ENCODE measurements around the gene PGC. TPM values are rescaled to one million over a fixed set of nuclear protein-coding genes. Genes with fewer than 3 reads are reported as not detected.

Gene PGC
- total RNA-seq, 2 donors from 2014 or later = not detected

DNA sequence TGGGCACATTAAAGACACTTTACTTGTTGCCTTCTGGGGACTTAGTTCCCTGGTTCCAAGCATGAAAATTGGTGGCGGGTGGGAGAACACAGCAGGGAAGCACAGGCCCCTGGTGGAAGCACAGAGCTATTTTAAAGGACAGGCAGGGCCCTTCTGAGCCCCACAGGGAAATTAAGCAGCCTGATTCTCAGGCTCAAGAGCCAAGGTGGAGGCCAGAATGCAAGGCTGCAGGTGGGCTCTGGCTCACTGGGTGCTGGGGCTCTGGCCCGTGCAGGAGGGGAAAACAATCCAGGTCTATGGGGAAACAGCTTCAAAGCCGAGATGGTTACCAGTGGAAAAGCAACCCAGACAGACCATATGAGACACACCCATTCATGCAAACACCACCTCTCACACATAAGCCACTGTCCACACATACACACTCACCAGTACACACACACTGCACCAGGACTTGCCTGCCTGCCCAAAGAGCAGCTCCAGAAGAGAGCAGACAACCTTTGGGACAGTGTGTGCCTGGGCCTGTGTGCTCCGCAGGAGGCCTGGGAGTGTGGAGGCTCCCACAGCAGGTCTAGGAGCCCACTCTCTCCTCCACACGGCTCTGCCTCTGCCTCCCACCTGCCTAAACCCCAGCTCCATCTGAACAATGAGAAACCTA lies 42.4 kb downstream of the PGC start:
- Mint-ChIP-seq H3K4me3 (peak overlapping the region; percentile 82), H3K27me3 (no peaks in the 10 kb centered on the region), H3K9me3 (no peaks in the 10 kb centered on the region), H3K4me1 (ENCODE audit: low read depth in 2 of 2) (peaks cover 59 to 60% of the 10 kb centered on the region in 2 donors), H3K27ac (peak overlapping the region; percentile 95), H3K36me3 (no peaks in the 10 kb centered on the region)
- DNase-seq (ENCODE audit: low spot score) (no peak), ATAC-seq (no peak)

DNA sequence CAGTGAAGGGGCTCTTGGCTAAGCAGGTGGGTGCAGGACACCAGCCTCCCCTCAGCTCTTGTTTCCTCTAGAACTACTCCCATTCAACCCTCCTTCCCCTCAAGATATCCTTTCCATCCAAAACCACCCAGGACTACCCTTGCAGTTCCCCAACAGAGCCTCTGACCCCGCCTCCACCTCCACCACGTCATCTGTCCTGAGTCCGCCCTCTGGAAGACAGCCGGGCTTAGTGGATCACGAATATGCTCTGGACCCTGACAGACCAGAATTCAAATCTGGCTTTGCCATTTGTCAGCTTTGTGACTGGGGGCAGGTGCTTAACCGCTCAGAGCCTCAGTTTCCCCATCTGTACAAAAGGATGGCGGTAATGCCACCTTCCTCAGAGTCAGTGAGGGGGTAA lies 43.2 kb downstream of the PGC start:
- DNase-seq (ENCODE audit: low spot score) (no peak), ATAC-seq (no peak)
- Mint-ChIP-seq H3K4me3 (no peak overlapping the region), H3K27ac (peak overlapping the region; percentile 95), H3K27me3 (no peaks in the 10 kb centered on the region), H3K4me1 (ENCODE audit: low read depth in 2 of 2) (peaks cover 62 to 64% of the 10 kb centered on the region in 2 donors), H3K9me3 (no peaks in the 10 kb centered on the region), H3K36me3 (no peaks in the 10 kb centered on the region)

DNA sequence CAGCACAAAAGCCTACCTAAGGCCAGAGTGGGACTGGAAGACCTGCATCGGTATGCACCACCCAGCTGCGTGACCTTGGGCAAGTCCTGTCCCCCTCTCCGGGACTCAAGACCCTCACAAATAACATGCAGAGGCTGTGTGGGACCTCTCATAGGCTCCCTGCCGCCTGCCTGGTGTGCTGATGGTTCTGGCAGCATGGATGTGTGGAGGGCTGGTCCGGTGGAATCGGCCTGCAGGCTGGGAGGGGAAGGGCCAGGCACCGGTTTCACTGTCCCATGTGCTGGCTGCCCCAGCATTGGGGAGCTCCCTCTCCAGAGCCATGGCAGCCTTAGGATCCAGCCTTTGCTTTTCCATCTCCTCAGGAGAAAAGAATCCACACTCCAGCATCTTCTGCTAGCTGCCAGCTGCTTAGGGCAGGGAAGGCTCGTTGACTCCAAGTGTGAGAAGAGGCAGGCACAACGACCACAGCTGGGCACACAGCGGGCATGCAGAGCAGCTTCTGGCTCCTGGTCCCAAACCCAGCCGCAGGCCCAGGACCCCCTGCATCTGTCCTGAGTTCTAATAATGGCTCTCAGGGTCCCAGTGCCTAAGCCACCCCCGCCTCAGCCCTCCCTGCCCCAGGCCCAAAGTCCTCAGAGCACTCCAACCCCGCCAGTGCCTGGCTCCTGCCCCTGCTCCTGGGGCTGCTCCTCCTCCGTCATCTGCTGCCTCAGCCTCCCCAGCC lies 44.3 kb downstream of the PGC start:
- Mint-ChIP-seq H3K4me3 (no peak overlapping the region), H3K27ac (no peak overlapping the region), H3K36me3 (no peaks in the 10 kb centered on the region), H3K4me1 (ENCODE audit: low read depth in 2 of 2) (peaks cover 63 to 64% of the 10 kb centered on the region in 2 donors), H3K27me3 (no peaks in the 10 kb centered on the region), H3K9me3 (no peaks in the 10 kb centered on the region)
- no peak for ATAC-seq
- no peak for DNase-seq (ENCODE audit: low spot score)

DNA sequence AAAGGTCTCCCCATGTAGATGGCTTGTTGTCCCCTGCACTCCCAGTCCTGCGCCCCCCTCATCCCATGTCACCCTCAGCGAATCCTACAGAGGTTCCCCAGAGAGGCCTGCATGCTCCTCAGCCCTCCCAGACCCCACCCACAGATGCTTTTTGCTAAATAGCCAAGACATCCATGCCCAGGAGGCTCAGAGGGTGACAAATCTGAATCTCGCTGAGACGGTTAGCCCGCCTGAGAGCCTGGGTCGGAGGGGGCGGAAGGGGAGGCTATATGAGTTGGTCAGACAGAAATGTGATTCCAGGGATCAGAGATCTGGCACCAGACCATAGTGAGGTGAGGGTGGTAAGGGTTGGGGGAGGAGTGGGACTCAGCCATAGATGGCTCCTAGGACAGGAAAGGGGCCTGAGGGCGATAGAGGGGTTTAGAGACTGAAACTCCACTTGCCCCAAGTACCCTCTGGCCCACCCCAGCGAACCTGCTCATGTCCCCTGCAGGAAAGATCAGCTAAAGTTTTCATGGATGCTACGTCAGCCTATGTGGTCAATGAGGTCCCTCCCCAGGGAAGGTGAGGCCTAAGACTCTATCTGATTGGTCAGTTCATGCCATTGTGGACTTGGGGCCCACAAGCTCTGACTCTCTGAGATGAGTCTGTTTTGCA lies 45.0 kb downstream of the PGC start:
- Mint-ChIP-seq H3K4me1 (ENCODE audit: low read depth in 2 of 2) (peaks cover 57 to 61% of the 10 kb centered on the region in 2 donors), H3K27ac (no peak overlapping the region), H3K9me3 (no peaks in the 10 kb centered on the region), H3K36me3 (no peaks in the 10 kb centered on the region), H3K4me3 (no peak overlapping the region), H3K27me3 (no peaks in the 10 kb centered on the region)
- no peak for DNase-seq (ENCODE audit: low spot score)
- no peak for ATAC-seq

DNA sequence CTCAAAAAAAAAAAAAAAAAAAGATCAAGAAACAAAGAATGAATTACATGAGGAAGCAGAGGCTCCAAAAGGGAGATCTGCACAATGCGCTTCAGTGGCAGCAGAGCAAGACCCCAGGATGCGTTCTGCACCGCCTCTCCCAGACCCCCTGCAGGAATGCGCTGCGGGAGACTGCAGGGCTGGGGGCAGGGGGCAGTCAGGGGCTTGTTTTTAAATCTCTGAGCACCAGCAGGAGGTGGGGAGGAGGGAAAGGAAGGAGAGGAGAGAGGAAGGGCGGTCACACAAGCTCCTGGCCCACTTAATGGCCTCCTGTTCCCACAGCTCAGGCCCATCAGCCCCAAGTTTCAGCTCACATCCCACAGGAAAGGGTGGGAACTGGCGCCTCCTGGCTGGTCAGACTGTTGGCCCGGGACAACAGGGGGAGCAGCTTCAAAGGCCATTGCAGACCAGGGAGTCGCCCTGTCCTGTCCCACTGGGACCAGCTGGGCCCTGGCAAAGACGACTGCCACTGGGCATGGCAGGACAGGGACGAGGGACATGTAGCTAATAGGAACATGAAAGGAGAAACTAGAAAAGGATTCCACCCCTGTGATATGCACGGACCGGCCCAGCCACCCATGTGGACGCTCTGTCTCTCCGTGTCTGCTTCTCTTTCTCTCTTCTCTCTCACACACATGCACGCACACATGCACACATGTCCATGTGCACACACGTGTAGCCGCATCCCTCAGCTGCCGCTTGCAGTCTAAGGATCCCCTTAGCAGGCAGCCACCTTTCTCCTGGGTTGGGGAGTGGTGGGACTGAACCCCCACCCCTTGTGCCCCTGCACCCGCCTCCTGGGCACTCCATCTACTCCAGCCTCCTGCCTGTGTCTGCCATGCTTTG lies 46.5 kb downstream of the PGC start:
- no peak for ATAC-seq
- H3K9me3 Mint-ChIP-seq = no peaks in the 10 kb centered on the region

DNA sequence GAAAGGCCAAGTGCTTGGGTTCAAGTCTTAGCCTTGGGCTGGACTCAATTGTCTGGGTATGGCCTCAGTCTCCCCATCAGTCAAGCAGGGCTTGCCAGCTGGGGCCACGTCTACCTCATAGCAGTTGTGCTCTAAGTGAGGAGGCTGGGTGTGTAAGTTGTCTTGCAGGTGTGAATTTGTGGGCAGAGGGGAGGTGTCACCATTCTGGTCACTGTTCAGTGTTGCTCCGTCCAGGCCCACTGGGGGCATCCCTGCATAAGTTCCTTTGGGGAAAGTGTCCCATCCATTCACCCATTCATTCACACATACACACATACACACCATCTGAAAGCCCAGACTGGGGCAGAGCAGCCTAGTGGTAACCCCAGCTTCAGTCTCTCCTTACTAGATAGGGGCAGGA lies 48.1 kb downstream of the PGC start:
- Mint-ChIP-seq H3K36me3 (no peaks in the 10 kb centered on the region), H3K9me3 (no peaks in the 10 kb centered on the region), H3K27ac (peak overlapping the region; percentile 58 to 80), H3K27me3 (no peaks in the 10 kb centered on the region), H3K4me3 (no peak overlapping the region), H3K4me1 (ENCODE audit: low read depth in 2 of 2) (peaks cover 33 to 38% of the 10 kb centered on the region in 2 donors)
- DNase-seq (ENCODE audit: low spot score) (no peak), ATAC-seq (peak; percentile 78 to 81)

More for the DNA sequence above, 46.5 kb downstream of the PGC start:
- Mint-ChIP-seq H3K27ac (peak overlapping the region in 1 of 2 donors; percentile 80), H3K4me3 (no peak overlapping the region), H3K27me3 (no peaks in the 10 kb centered on the region), H3K36me3 (no peaks in the 10 kb centered on the region), H3K4me1 (ENCODE audit: low read depth in 2 of 2) (peaks cover 42 to 48% of the 10 kb centered on the region in 2 donors)
- no peak for DNase-seq (ENCODE audit: low spot score)

DNA sequence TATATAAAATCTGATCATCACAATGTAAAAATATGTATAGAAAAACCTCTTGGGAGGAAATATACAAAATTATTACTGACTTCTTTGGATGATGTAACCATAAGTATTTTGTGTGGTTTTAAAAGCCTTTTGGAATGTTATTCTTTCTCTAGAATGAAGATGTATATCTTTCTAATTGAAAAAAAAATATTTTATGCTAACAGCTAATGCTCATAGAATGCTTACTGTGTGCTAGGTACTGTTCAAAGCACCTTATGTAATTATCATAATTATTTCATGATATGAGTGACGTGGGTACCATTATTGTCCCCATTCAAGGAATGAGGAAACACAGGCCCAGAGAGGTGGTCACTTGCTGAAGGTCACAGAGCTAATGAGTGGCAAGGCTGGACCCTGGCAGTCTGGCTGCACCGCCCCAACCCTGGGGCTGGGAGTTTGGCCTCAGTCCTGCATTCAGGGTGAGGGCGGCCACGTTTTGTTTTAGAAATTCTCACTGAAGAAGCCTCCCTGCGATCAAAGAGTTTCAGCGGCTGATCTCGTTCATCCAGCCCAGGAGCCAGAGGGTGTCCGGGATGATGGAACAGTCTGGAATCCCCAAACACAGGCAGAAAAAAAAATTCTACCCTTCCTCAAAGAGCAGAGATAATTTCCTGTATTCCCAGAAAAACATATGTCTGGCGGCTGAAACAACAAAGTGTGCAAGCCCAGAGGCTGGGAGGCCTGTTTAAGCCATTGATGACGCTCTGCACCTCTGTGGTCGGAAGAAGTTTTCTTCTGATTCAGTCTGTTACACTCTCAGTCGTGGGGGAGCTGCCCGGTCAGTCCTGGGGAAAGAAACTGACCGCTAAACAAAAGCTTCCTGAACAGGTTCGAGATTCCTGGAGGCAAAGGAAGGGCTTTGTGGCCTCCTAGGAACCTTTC lies 49.1 kb downstream of the PGC start:
- Mint-ChIP-seq H3K27ac (peak overlapping the region; percentile 58 to 80), H3K36me3 (no peaks in the 10 kb centered on the region), H3K9me3 (no peaks in the 10 kb centered on the region), H3K27me3 (no peaks in the 10 kb centered on the region), H3K4me3 (no peak overlapping the region), H3K4me1 (ENCODE audit: low read depth in 2 of 2) (peaks cover 32 to 33% of the 10 kb centered on the region in 2 donors)
- DNase-seq (ENCODE audit: low spot score) = no peak
- no peak for ATAC-seq

DNA sequence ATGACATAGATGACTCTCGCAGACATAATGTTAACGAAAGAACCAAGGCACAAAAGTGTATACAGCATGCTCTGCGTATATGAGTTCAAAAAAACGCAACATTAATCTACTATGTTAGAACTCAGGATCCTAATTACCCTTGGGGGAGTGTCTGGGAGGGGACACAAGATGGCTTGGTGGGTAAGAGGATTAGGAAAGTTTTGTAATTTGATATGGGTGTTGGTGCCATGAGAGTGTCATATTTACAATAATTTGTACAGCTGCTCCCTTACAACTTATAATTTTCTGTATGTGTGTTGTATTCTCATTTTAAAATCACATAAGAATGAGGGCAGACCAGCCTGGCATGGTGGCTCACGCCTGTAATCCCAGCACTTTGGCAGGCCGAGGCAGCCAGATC lies 50.4 kb downstream of the PGC start:
- DNase-seq (ENCODE audit: low spot score) (no peak), ATAC-seq (no peak)
- Mint-ChIP-seq H3K4me3 (no peak overlapping the region), H3K9me3 (no peaks in the 10 kb centered on the region), H3K27me3 (no peaks in the 10 kb centered on the region), H3K4me1 (ENCODE audit: low read depth in 2 of 2) (peaks cover 36 to 37% of the 10 kb centered on the region in 2 donors), H3K27ac (no peak overlapping the region), H3K36me3 (no peaks in the 10 kb centered on the region)

DNA sequence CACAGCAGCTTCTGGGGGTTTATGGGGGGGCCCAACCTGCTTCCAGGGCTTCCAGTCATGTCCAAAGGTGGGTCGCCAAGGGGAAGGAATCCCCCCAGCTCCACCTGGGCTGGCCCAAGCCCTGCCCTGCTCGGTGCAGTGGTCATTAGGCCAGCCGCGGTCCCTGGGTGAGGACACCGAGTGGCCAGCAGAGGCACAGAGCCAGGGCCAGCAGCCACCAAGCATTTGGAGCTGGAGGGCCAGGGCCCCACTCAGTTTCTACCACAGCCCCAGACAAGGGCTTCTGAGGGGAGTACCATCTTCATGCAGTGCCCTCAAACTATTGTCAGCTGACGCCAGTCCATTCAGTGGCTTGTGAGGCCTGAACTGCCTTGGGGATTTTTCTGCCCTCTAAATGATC lies 51.4 kb downstream of the PGC start:
- no peaks in the 10 kb centered on the region for H3K9me3 Mint-ChIP-seq
- ATAC-seq (no peak), DNase-seq (ENCODE audit: low spot score) (no peak)
- no peak overlapping the region for H3K27ac Mint-ChIP-seq
- no peaks in the 10 kb centered on the region for H3K27me3 Mint-ChIP-seq
- H3K36me3 Mint-ChIP-seq = no peaks in the 10 kb centered on the region
- H3K4me1 Mint-ChIP-seq (ENCODE audit: low read depth in 2 of 2) = peaks cover 34 to 36% of the 10 kb centered on the region in 2 donors
- H3K4me3 Mint-ChIP-seq = no peak overlapping the region

DNA sequence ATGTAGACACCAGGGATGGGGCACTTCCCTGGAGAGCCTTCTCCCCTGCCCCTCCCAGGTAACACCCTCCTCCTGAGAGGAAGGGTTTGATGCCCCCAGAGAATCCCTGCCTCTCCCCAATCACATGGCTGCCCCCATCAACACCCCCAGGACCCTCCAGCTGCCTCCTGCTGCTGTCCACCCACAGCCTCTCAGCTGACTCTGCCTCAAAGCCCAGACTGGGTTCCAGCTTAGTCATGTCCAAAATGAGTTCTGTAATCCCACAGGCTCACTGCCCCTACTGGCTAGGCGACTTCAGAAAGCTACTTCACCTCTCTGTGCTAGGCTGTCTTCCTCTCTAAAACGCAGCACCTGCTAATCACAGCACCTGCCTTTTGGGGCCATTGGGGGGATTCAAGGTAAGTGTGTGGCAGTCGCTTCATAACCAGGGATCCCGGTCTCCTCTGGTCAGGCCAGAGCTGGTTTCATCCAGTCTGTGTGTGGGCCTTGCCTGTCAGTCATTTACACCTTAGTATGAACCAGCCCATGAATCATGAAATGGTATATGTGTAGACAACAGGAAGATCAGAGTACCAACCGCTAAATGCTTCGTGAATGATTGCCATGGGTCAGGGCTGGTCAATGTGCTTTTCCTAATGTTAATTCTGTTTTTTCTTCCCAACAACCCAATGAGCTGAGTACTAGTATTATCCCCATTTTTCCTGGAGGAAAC lies 52.2 kb downstream of the PGC start:
- DNase-seq (ENCODE audit: low spot score) (no peak), ATAC-seq (no peak)
- Mint-ChIP-seq H3K4me1 (ENCODE audit: low read depth in 2 of 2) (peaks cover 34 to 39% of the 10 kb centered on the region in 2 donors), H3K27me3 (no peaks in the 10 kb centered on the region), H3K4me3 (no peak overlapping the region), H3K27ac (peak overlapping the region in 1 of 2 donors; percentile 77), H3K36me3 (no peaks in the 10 kb centered on the region), H3K9me3 (no peaks in the 10 kb centered on the region)

DNA sequence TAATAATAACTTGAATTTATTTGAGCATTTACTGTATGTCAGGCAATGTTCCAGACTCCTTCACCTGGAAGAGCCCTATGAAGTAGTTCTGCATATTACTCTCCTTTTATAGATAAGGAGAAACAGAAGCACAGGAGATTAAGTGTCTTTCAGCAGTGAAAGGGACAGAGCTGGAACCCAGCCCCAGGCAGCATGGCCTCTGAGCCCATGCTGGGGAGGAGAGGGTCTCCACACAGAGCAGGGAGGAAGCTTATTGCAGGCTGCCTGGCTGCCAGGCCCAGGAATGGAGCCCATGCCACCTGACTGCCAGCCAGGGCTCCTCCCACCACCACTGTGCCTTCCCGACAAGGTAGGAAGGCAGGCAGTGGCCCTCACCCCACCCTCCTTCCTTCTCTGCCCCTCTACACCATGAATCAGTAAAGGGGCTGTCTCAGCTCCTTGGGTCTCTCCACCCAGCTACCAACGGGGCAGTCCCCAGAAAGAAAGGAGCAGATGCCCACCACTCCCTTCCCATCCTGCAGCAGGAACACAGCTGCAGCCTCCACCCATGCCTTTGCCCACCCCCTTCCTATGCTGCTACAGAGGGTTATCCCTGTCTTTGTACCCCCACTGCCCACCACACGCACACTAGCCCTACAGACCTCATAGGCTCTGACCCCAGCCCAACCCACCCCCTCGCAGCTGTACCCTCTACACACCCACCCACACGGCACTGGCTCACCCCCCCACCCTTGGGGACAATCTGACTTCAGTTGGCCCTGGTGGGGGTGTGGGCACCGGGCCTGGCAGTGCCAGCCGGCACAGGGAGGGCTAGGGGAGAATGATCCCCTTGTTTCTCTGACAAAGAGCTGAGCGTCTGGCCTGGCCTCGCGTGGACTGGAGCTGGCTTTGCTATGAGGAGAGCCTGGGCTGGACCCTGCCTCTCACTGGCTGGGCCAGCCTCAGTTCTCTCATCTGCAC lies 53.6 kb downstream of the PGC start:
- DNase-seq (ENCODE audit: low spot score) (no peak), ATAC-seq (no peak)
- no peaks in the 10 kb centered on the region for H3K27me3 Mint-ChIP-seq
- H3K36me3 Mint-ChIP-seq = no peaks in the 10 kb centered on the region
- H3K4me3 Mint-ChIP-seq = no peak overlapping the region
- H3K27ac Mint-ChIP-seq = no peak overlapping the region
- H3K9me3 Mint-ChIP-seq = no peaks in the 10 kb centered on the region
- peaks cover 28 to 34% of the 10 kb centered on the region in 2 donors for H3K4me1 Mint-ChIP-seq (ENCODE audit: low read depth in 2 of 2)

Data from natural killer cell treated with Interleukin-12 subunit alpha and Interleukin-12 subunit beta and Interleukin-15 and Interleukin-18, amount 100 ng/mL, for 72 hours (primary cell).